Liver (tissue), 9 donors: ENCODE measurements around the gene IKZF3. TPM values are rescaled to one million over a fixed set of nuclear protein-coding genes. Genes with fewer than 3 reads are reported as not detected.

Experiments
- DNase-seq: peaks from one replicate; pipeline ENCODE4 v3.0.0-alpha.2; 2017; ENCODE audit warnings: low spot score
- H3K27ac ChIP-seq, 2 donors: one replicate each; pipeline ENCODE4 v1.7.0; 2013; ENCODE audit warnings: inconsistent platforms in 2 of 2, low read length in 2 of 2, control low read depth in 1 of 2, low read depth in 1 of 2, mild to moderate bottlenecking in 1 of 2
- H3K27me3 ChIP-seq, 4 donors: one replicate each; pipeline versions ENCODE4 v1.6.1 to v1.7.0; 2013; ENCODE audit warnings: low read length in 3 of 4, inconsistent platforms in 1 of 4, mild to moderate bottlenecking in 1 of 4, moderate library complexity in 1 of 4; ENCODE audit not compliant: control insufficient read depth in 4 of 4, insufficient read depth in 4 of 4
- H3K36me3 ChIP-seq, 4 donors: one replicate each; pipeline versions ENCODE4 v1.6.1 to v1.7.0; 2013; ENCODE audit warnings: low read length in 3 of 4, mild to moderate bottlenecking in 3 of 4, low read depth in 1 of 4, moderate library complexity in 1 of 4; ENCODE audit not compliant: control insufficient read depth in 4 of 4, insufficient read depth in 3 of 4
- H3K4me1 ChIP-seq, 4 donors: one replicate each; pipeline versions ENCODE4 v1.6.1 to v1.7.0; 2013; ENCODE audit warnings: low read length in 3 of 4, mild to moderate bottlenecking in 3 of 4, moderate library complexity in 1 of 4; ENCODE audit not compliant: control insufficient read depth in 4 of 4, insufficient read depth in 4 of 4
- H3K4me3 ChIP-seq, 3 donors: one replicate each; pipeline versions ENCODE4 v1.6.1 to v1.7.0; 2013; ENCODE audit warnings: low read length in 3 of 3, control low read depth in 1 of 3, low read depth in 1 of 3, mild to moderate bottlenecking in 1 of 3
- H3K9ac ChIP-seq, 2 donors: one replicate each; pipeline ENCODE4 v1.7.0; 2013; ENCODE audit warnings: low read length in 2 of 2, mild to moderate bottlenecking in 2 of 2, moderate library complexity in 2 of 2, control low read depth in 1 of 2, low read depth in 1 of 2
- H3K9me3 ChIP-seq, 4 donors: one replicate each; pipeline versions ENCODE4 v1.6.1 to v1.7.0; 2013; ENCODE audit warnings: low read length in 3 of 4; ENCODE audit not compliant: control insufficient read depth in 4 of 4
- EGR1 ChIP-seq, 2 donors: IDR thresholded peaks; 2 replicates each; pipeline ENCODE4 v1.6.1; 2016 to 2018; ENCODE audit warnings: antibody characterized with exemption in 2 of 2, low read depth in 2 of 2
- FOXA1 ChIP-seq: IDR thresholded peaks from 2 replicates; pipeline ENCODE4 v1.6.1; 2016; ENCODE audit warnings: antibody characterized with exemption
- GABPA ChIP-seq, 2 donors: IDR thresholded peaks in 1 of 2; conservative IDR thresholded peaks in 1 of 2; 2 replicates each; pipeline ENCODE4 v1.6.1; 2016; ENCODE audit warnings: antibody characterized with exemption in 2 of 2, mild to moderate bottlenecking in 1 of 2, moderate library complexity in 1 of 2
- HNF4A ChIP-seq, 2 donors: conservative IDR thresholded peaks; 2 replicates each; pipeline ENCODE4 v1.6.1; 2016; ENCODE audit warnings: antibody characterized with exemption in 2 of 2, mild to moderate bottlenecking in 2 of 2
- HNF4G ChIP-seq: IDR thresholded peaks from 2 replicates; pipeline ENCODE4 v1.6.1; 2016; ENCODE audit warnings: antibody characterized with exemption
- JUND ChIP-seq, 2 donors: IDR thresholded peaks; 2 replicates each; pipeline ENCODE4 v1.6.1; 2016; ENCODE audit warnings: antibody characterized with exemption in 2 of 2
- NR2F2 ChIP-seq: IDR thresholded peaks from 2 replicates; pipeline ENCODE4 v1.6.1; 2016; ENCODE audit warnings: antibody characterized with exemption
- RAD21 ChIP-seq, 2 donors: IDR thresholded peaks; 2 replicates each; pipeline ENCODE4 v1.6.1; 2016; ENCODE audit warnings: antibody characterized with exemption in 2 of 2, mild to moderate bottlenecking in 2 of 2
- REST ChIP-seq: IDR thresholded peaks from 2 replicates; pipeline ENCODE4 v1.6.1; 2016; ENCODE audit warnings: antibody characterized with exemption, mild to moderate bottlenecking
- RXRA ChIP-seq, 2 donors: IDR thresholded peaks; 2 replicates each; pipeline ENCODE4 v1.6.1; 2017 to 2018; ENCODE audit warnings: antibody characterized with exemption in 2 of 2, mild to moderate bottlenecking in 1 of 2
- SP1 ChIP-seq: IDR thresholded peaks from 2 replicates; pipeline ENCODE4 v1.6.1; 2018; ENCODE audit warnings: antibody characterized with exemption, mild to moderate bottlenecking
- TAF1 ChIP-seq: conservative IDR thresholded peaks from 2 replicates; pipeline ENCODE4 v1.6.1; 2016; ENCODE audit warnings: antibody characterized with exemption, mild to moderate bottlenecking
- YY1 ChIP-seq: IDR thresholded peaks from 2 replicates; pipeline ENCODE4 v1.6.1; 2016; ENCODE audit warnings: antibody characterized with exemption, mild to moderate bottlenecking
- WGBS: extraction: QIAGEN DNeasy Blood & Tissue Kit; methylation state at CpG from one replicate; pipeline ENCODE4 v1.1.7; 2013; 5-methylcytosine and 5-hydroxymethylcytosine counted together
- polyA plus RNA-seq, 2 donors: library from polyadenylated mRNA; stranded (reverse) in 1 of 2; unstranded in 1 of 2; fragments of 200-250 nt in 1 of 2; fragments of >200 nt in 1 of 2; fragmentation: Nextera tagmentation in 1 of 2; extraction: Ambion mirVana in 1 of 2; gene quantifications; one replicate each; pipeline versions ENCODE4 v1.2.1 to v1.2.3, GENCODE V29; 2013 to 2015
- total RNA-seq, 2 donors: library from RNA; depleted of rRNA; stranded (reverse); fragments of >200 nt; gene quantifications; one replicate each; pipeline ENCODE4 v1.2.3, GENCODE V29; 2014
- TF ChIP-seq, protein P1 (sequence below): fragments of 150-350 bp; IDR thresholded peaks from 2 replicates; pipeline ENCODE4 v1.5.1; 2017; ENCODE audit warnings: improper control_type of control experiment, low read depth, low read length; ENCODE audit not compliant: missing input control
- TF ChIP-seq, protein P2 (sequence below): IDR thresholded peaks from 2 replicates; pipeline ENCODE4 v1.6.1; 2016; ENCODE audit warnings: antibody characterized with exemption
- TF ChIP-seq, protein P3 (sequence below): IDR thresholded peaks from 2 replicates; pipeline ENCODE4 v1.6.1; 2016; ENCODE audit warnings: antibody characterized with exemption
- TF ChIP-seq, protein P4 (sequence below): IDR thresholded peaks from 2 replicates; pipeline ENCODE4 v1.6.1; 2016; ENCODE audit warnings: antibody characterized with exemption
- donor health status: healthy.
- donor health status: healthy.
- donor health status: healthy.
- donor health status: healthy.
- donor health status: healthy.

Gene IKZF3
- total and polyA plus RNA-seq, 4 donors: 0.32 to 2.3 (median 0.83) TPM

DNA sequence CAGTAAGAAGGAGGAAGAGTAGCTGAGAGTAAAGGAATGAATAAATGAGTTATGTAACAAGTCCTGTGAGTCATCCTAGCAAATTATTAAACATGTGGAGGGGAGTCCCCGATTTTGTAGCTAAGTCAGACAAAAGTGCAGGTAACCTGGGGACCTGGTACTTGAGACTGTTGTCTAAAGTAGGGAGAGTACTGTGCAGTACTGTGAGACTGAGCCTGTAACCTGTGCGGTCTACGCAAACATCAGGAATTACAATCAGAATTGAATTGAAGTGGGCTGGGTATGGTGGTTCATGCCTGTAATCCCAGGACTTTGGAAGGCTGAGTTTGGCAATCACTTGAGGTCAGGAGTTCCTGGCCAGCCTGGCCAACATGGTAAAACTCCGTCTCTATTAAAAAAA, 35.7 kb downstream of the IKZF3 start:
- TF ChIP-seq, protein P1, sequence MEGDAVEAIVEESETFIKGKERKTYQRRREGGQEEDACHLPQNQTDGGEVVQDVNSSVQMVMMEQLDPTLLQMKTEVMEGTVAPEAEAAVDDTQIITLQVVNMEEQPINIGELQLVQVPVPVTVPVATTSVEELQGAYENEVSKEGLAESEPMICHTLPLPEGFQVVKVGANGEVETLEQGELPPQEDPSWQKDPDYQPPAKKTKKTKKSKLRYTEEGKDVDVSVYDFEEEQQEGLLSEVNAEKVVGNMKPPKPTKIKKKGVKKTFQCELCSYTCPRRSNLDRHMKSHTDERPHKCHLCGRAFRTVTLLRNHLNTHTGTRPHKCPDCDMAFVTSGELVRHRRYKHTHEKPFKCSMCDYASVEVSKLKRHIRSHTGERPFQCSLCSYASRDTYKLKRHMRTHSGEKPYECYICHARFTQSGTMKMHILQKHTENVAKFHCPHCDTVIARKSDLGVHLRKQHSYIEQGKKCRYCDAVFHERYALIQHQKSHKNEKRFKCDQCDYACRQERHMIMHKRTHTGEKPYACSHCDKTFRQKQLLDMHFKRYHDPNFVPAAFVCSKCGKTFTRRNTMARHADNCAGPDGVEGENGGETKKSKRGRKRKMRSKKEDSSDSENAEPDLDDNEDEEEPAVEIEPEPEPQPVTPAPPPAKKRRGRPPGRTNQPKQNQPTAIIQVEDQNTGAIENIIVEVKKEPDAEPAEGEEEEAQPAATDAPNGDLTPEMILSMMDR: no peak
- no peak for TF ChIP-seq RAD21 (IDR thresholded peaks at IDR 0.05)
- TF ChIP-seq EGR1 (IDR thresholded peaks at IDR 0.05; ENCODE audit: low read depth in 2 of 2): no peak
- TF ChIP-seq YY1: peak; percentile 50
- TF ChIP-seq RXRA (IDR thresholded peaks at IDR 0.05): peak; percentile 66 to 68
- TF ChIP-seq NR2F2: peak; percentile 12
- TF ChIP-seq, protein P2, sequence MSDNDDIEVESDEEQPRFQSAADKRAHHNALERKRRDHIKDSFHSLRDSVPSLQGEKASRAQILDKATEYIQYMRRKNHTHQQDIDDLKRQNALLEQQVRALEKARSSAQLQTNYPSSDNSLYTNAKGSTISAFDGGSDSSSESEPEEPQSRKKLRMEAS: peak; percentile 13
- peak; percentile 78 for TF ChIP-seq SP1
- TF ChIP-seq GABPA (IDR thresholded peaks at IDR 0.05 in 1 of 2, conservative IDR thresholded peaks at IDR 0.05 in 1 of 2): no peak
- no peak for TF ChIP-seq TAF1
- TF ChIP-seq, protein P3, sequence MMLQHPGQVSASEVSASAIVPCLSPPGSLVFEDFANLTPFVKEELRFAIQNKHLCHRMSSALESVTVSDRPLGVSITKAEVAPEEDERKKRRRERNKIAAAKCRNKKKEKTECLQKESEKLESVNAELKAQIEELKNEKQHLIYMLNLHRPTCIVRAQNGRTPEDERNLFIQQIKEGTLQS: peak; percentile 93
- no peak for TF ChIP-seq REST
- peak; percentile 46 for TF ChIP-seq HNF4G
- TF ChIP-seq, protein P4, sequence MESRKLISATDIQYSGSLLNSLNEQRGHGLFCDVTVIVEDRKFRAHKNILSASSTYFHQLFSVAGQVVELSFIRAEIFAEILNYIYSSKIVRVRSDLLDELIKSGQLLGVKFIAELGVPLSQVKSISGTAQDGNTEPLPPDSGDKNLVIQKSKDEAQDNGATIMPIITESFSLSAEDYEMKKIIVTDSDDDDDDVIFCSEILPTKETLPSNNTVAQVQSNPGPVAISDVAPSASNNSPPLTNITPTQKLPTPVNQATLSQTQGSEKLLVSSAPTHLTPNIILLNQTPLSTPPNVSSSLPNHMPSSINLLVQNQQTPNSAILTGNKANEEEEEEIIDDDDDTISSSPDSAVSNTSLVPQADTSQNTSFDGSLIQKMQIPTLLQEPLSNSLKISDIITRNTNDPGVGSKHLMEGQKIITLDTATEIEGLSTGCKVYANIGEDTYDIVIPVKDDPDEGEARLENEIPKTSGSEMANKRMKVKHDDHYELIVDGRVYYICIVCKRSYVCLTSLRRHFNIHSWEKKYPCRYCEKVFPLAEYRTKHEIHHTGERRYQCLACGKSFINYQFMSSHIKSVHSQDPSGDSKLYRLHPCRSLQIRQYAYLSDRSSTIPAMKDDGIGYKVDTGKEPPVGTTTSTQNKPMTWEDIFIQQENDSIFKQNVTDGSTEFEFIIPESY: no peak
- peak; percentile 87 to 89 for TF ChIP-seq HNF4A (conservative IDR thresholded peaks at IDR 0.05)
- TF ChIP-seq FOXA1: no peak
- peak; percentile 94 to 98 for TF ChIP-seq JUND (IDR thresholded peaks at IDR 0.05)
- Histone ChIP-seq H3K27me3 (no peaks in the 10 kb centered on the region), H3K9ac (peak overlapping the region in 1 of 2 donors; percentile 19), H3K27ac (peak overlapping the region; percentile 76 to 79), H3K4me3 (peak overlapping the region; percentile 27 to 54 (median 34)), H3K9me3 (peaks cover 0 to 6% (median 4%) of the 10 kb centered on the region in 4 donors), H3K4me1 (peaks cover 2 to 13% (median 8%) of the 10 kb centered on the region in 4 donors), H3K36me3 (no peaks in the 10 kb centered on the region)
- DNase-seq: no peak
- WGBS: 35% methylated on average over 4 of the region's 4 CpGs
